Calu3 (cell line): Measurements from ENCODE around the gene VPS13D. TPM values are rescaled to one million over a fixed set of nuclear protein-coding genes. Genes with fewer than 3 reads are reported as not detected.

Experiments used
- BruUV-seq: library from RNA; stranded (reverse); fragments of 400-500 nt; replicated peaks from 2 replicates; lab custom pipeline; 2021; lab: Mats Ljungman, UMichigan
- CTCF ChIA-PET: fragments of 300-600 bp; sonication (Branson Sonifier 250); formaldehyde crosslinking; loops from one replicate; lab custom pipeline; 2022; ENCODE audit warnings: antibody characterized with exemption; lab: Charles Lee
- DNase-seq: peaks from one replicate; pipeline ENCODE4 v3.0.0; 2022
- H3K27ac Mint-ChIP-seq: one replicate; pipeline ENCODE4 v1.8.0; 2022; ENCODE audit warnings: mixed read lengths; ENCODE audit not compliant: unreplicated experiment
- H3K27me3 Mint-ChIP-seq: one replicate; pipeline ENCODE4 v1.8.0; 2022; ENCODE audit warnings: mixed read lengths; ENCODE audit not compliant: unreplicated experiment
- H3K36me3 Mint-ChIP-seq: one replicate; pipeline ENCODE4 v1.8.0; 2022; ENCODE audit warnings: mild to moderate bottlenecking, moderate library complexity, mixed read lengths; ENCODE audit not compliant: insufficient read depth, unreplicated experiment
- H3K4me1 Mint-ChIP-seq: one replicate; pipeline ENCODE4 v1.8.0; 2022; ENCODE audit warnings: mild to moderate bottlenecking, low read depth, mixed read lengths; ENCODE audit not compliant: unreplicated experiment
- H3K4me3 Mint-ChIP-seq: one replicate; pipeline ENCODE4 v1.8.0; 2022; ENCODE audit warnings: mild to moderate bottlenecking, low read depth, moderate library complexity, mixed read lengths; ENCODE audit not compliant: unreplicated experiment
- H3K9me3 Mint-ChIP-seq: one replicate; pipeline ENCODE4 v1.8.0; 2022; ENCODE audit warnings: low read depth, mixed read lengths; ENCODE audit not compliant: unreplicated experiment
- intact Hi-C: fragments of 100-400 bp; cut with micrococcal nuclease; formaldehyde crosslinking; loops from one replicate; pipeline ENCODE4 v1.10.0; 2022; ENCODE audit not compliant: unreplicated experiment
- total RNA-seq: library from RNA; stranded (reverse); gene quantifications from 2 replicates; pipeline ENCODE4 v1.2.3, GENCODE V29; 2022
- TF ChIP-seq, protein P1 (sequence below): fragments of 200-600 bp; IDR thresholded peaks from one replicate; pipeline ENCODE4 v1.8.0; 2022; ENCODE audit warnings: antibody characterized with exemption; ENCODE audit not compliant: unreplicated experiment

The VPS13D gene
- total RNA-seq, 1 experiment from 2014 or later, result 30.6 TPM

DNA sequence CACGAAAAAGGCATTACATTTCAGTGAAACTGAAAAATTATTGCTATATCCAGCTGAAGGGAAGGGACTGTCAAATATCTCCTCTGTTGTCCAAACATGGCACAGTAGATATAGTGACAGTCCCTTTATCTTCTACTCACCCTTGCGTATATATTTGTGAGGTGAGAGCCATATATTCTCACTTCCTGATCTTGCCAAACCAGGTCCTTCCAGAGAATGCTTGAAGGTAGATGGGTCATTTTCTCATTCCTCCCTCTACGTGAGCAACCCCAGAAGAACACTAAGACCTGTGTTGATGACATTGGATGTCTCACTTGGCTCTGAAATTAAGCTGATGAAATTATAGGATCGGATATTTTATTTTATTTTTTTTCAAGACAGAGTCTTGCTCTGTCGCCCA lies 237.0 kb downstream of the VPS13D start:
- CTCF ChIA-PET, result no interaction called here
- H3K9me3 Mint-ChIP-seq, result no peaks in the 10 kb centered on the region
- intact Hi-C loops, result no loop called here
- H3K4me1 Mint-ChIP-seq, result peaks cover 21% of the 10 kb centered on the region
- H3K36me3 Mint-ChIP-seq, result no peaks in the 10 kb centered on the region
- no peak overlapping the region for H3K4me3 Mint-ChIP-seq
- TF ChIP-seq, protein P1, sequence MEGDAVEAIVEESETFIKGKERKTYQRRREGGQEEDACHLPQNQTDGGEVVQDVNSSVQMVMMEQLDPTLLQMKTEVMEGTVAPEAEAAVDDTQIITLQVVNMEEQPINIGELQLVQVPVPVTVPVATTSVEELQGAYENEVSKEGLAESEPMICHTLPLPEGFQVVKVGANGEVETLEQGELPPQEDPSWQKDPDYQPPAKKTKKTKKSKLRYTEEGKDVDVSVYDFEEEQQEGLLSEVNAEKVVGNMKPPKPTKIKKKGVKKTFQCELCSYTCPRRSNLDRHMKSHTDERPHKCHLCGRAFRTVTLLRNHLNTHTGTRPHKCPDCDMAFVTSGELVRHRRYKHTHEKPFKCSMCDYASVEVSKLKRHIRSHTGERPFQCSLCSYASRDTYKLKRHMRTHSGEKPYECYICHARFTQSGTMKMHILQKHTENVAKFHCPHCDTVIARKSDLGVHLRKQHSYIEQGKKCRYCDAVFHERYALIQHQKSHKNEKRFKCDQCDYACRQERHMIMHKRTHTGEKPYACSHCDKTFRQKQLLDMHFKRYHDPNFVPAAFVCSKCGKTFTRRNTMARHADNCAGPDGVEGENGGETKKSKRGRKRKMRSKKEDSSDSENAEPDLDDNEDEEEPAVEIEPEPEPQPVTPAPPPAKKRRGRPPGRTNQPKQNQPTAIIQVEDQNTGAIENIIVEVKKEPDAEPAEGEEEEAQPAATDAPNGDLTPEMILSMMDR, result no peak
- no peaks in the 10 kb centered on the region for H3K27me3 Mint-ChIP-seq
- H3K27ac Mint-ChIP-seq, result no peak overlapping the region
- BruUV-seq, result no TSS peak
- DNase-seq, result no peak

DNA sequence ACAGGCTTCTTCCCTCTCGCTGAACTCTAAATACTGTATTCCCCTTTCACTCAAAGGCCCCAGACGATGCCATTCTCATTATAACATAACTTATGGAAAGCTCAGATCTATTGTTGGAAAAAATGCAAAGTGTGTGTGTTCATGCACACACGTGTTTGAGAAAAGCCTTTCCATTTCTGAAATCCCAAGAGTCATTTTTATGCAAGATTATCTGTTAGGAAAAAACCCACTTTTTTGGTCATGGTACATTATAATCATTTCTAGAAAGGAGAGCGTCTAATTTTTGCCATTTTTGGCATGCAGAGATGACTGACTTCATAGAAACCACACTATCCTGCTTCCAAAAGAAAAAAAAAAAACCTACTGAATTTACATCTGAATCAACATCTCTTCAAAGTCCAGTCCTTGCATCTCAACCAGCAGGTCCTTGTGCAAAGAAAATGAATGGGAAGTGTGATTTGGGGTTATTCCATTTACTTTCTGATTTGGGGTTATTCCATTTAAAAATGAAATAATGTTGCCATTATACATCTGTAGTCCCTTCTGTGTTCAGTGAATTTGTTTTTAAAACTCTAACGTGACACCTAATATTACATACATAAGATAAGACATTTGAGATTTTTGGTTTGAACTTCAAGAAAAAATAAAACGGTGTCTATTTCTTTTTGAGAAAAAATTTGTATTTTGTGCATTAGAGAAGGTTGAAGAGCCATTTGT lies 237.9 kb downstream of the VPS13D start:
- CTCF ChIA-PET, result no interaction called here
- Mint-ChIP-seq H3K4me3 (no peak overlapping the region), H3K27ac (no peak overlapping the region), H3K9me3 (no peaks in the 10 kb centered on the region), H3K4me1 (peaks cover 12% of the 10 kb centered on the region), H3K27me3 (no peaks in the 10 kb centered on the region), H3K36me3 (no peaks in the 10 kb centered on the region)
- TF ChIP-seq, protein P1, result no peak
- BruUV-seq, result no TSS peak
- intact Hi-C loops, result no loop called here
- no peak for DNase-seq

DNA sequence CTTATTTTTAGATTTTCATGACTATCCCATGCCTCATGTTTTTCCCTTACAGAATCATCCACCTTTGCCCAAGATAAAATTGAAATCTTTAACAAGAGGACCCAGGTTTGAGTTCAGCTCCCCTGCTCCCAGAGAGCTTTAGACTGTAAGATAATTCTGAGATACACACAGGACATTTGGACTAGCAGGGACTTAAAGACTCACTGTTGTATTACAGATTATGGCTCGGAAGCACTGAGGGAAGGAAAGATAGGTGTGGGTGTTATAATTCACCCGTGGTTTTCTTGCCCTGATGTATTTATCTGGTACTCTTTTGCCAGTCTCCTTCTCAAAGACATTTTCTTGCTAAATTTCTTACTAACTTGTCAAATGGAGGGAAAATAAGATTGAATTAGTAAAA lies 238.5 kb downstream of the VPS13D start:
- Mint-ChIP-seq H3K4me3 (no peak overlapping the region), H3K36me3 (no peaks in the 10 kb centered on the region), H3K9me3 (no peaks in the 10 kb centered on the region), H3K4me1 (peaks cover 7% of the 10 kb centered on the region), H3K27me3 (no peaks in the 10 kb centered on the region), H3K27ac (no peak overlapping the region)
- CTCF ChIA-PET, result no interaction called here
- TF ChIP-seq, protein P1, result no peak
- DNase-seq, result no peak
- no TSS peak for BruUV-seq
- intact Hi-C loops, result no loop called here

DNA sequence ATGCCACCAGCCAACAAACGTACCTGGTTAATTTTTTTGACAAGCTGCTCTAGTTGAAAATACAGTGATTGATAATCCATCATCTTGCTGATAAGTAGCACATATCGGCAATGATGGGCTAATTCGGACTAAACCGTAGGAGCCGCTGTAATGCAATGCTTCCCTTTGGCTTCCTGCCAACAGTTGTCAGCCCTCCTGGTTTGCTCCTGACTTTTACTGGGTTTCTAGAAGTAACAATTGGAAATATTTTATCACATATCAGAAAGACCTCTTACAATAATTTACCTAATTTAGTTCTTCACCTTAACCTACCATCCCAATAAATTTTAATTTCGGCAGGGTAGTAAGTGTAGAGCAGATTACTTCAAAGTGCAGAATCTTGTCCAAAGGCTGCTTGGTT lies 239.7 kb downstream of the VPS13D start:
- TF ChIP-seq, protein P1, result no peak
- no peaks in the 10 kb centered on the region for H3K9me3 Mint-ChIP-seq
- CTCF ChIA-PET, result no interaction called here
- no TSS peak for BruUV-seq
- DNase-seq, result no peak
- no peak overlapping the region for H3K27ac Mint-ChIP-seq
- H3K4me1 Mint-ChIP-seq, result peaks cover 7% of the 10 kb centered on the region
- H3K27me3 Mint-ChIP-seq, result no peaks in the 10 kb centered on the region
- no peak overlapping the region for H3K4me3 Mint-ChIP-seq
- H3K36me3 Mint-ChIP-seq, result no peaks in the 10 kb centered on the region
- intact Hi-C loops, result no loop called here
